ENCODE data around the gene MBD6. TPM values are rescaled to one million over a fixed set of nuclear protein-coding genes. Genes with fewer than 3 reads are reported as not detected.

The MBD6 gene
- total RNA-seq, 1 donor from 2014 or later, result 93.1 TPM

DNA sequence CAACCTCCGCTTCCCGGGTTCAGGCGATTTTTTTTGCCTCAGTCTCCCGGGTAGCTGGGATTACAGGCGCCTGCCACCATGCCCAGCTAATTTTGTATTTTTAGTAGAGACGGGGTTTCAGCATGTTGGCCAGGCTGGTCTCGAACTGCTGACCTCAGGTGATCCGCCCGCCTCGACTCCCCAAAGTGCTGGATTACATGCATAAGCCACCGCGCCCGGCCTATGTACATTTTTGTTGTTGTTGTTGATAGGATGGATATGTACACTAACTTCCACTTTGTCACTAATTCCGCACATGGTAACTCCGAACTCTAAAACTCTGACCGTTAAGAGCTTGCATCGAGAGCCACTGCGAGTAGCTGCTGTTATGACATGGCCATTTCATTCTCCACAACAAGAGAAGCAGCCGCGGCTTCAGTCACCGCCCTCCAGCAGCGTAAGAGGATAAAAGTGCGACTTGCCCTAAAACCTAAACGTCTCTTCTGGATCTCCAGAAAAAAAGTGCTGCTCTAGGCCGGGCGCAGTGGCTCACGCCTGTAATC lies 35.5 kb upstream of the MBD6 start:
- H3K4me3 ChIP-seq, result peak overlapping the region; percentile 94
- no peaks in the 10 kb centered on the region for H3K27me3 ChIP-seq (ENCODE audit: low read depth)
- no peaks in the 10 kb centered on the region for H3K9me3 ChIP-seq
- H3K4me1 ChIP-seq, result peaks cover 15% of the 10 kb centered on the region
- DNase-seq (no peak), ATAC-seq (no peak)
- TF ChIP-seq, protein P1, sequence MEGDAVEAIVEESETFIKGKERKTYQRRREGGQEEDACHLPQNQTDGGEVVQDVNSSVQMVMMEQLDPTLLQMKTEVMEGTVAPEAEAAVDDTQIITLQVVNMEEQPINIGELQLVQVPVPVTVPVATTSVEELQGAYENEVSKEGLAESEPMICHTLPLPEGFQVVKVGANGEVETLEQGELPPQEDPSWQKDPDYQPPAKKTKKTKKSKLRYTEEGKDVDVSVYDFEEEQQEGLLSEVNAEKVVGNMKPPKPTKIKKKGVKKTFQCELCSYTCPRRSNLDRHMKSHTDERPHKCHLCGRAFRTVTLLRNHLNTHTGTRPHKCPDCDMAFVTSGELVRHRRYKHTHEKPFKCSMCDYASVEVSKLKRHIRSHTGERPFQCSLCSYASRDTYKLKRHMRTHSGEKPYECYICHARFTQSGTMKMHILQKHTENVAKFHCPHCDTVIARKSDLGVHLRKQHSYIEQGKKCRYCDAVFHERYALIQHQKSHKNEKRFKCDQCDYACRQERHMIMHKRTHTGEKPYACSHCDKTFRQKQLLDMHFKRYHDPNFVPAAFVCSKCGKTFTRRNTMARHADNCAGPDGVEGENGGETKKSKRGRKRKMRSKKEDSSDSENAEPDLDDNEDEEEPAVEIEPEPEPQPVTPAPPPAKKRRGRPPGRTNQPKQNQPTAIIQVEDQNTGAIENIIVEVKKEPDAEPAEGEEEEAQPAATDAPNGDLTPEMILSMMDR (IDR thresholded peaks at IDR 0.05), result no peak
- H3K36me3 ChIP-seq, result peaks cover 31% of the 10 kb centered on the region
- intact Hi-C loops (cut with DNase I), result no loop called here
- peak overlapping the region; percentile 78 for H3K27ac ChIP-seq

DNA sequence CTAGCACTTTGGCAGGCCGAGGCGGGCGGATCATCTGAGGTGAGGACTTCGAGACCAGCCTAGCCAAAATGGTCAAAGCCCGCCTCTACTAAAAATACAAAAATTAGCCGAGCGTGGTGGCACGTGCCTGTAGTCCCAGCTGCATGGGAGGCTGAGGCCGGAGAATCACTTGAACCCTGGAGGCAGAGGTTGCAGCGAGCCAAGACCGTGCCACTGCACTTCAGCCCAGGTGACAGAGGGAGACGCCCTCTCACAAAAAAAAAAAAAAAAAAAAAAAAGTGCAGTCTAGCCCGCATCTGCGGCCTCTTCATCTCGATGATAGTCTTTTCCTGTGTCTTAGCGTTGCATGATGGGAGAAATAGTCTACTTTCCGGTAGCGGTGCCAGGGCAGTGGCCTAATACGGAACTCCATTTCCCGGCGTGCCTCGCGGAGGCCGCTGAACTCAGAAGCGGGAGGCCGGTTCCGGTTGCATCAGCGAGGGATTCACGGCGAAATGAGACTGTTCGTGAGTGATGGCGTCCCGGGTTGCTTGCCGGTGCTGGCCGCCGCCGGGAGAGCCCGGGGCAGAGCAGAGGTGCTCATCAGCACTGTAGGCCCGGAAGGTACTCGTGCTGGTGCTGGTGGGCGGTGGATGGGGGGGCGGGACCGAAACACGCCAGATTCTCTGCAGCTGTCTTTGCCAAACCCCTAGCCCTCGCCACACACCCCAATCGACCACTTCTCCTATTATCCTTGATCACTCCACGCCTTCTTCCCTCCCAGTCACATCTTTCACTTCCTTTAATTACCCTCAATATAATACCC lies 34.8 kb upstream of the MBD6 start, which contains the start of gene MARS1:
MARS1 (plus strand) TSS at position 472 of the 805 bp plus-strand sequence; CDS start at position 495, 23 bp downstream.
- intact Hi-C loops (cut with DNase I), result no loop called here
- peak within 1 kb of the TSS; percentile 94 for H3K4me3 ChIP-seq
- H3K27me3 ChIP-seq (ENCODE audit: low read depth), result no peaks in the 10 kb centered on the region
- peak within 1 kb of the TSS; percentile 78 for H3K27ac ChIP-seq
- peak; percentile 98 to 99 for ATAC-seq
- TF ChIP-seq, protein P1 (IDR thresholded peaks at IDR 0.05), result no peak
- no peaks in the 10 kb centered on the region for H3K9me3 ChIP-seq
- DNase-seq, result peak; percentile 97
- peaks cover 15% of the 10 kb centered on the region for H3K4me1 ChIP-seq
- H3K36me3 ChIP-seq, result peaks cover 38% of the 10 kb centered on the region

DNA sequence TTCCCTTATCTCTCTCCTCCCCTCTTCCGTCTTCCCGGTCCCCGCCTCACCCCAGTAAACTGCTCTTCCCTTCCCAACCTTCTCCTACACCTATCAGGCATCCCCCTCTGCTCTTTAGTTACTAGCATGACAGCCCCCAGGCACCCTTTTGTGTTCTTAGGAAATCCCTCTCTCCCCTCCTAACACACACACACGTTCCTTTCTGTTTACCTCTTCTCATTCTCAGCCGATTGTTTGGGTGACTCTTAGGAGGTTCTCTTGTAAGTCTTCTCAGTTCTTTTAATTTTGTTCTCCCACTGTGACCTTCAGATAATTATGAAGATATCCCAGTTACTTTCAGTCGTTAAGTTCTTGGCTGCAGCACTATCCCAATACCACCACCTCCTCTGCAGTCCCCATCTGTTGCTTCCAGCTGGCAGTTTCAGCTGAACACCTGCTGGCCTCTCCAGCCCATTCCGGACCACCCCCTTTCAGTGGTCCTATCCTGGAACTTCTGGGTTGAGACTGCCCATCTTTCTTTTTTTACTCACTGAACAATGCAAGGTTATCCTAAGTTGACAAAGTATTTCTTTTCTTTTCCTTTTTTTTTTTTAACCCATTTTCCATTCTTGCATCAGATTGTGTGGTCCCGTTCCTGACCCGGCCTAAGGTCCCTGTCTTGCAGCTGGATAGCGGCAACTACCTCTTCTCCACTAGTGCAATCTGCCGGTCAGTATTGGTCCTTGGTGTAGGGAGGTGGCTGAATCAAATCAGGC lies 34.0 kb upstream of the MBD6 start:
- DNase-seq (no peak), ATAC-seq (no peak)
- peak overlapping the region; percentile 78 for H3K27ac ChIP-seq
- intact Hi-C loops (cut with DNase I), result no loop called here
- peaks cover 15% of the 10 kb centered on the region for H3K4me1 ChIP-seq
- H3K36me3 ChIP-seq, result peaks cover 40% of the 10 kb centered on the region
- TF ChIP-seq, protein P1 (IDR thresholded peaks at IDR 0.05), result no peak
- H3K4me3 ChIP-seq, result peak overlapping the region; percentile 94
- no peaks in the 10 kb centered on the region for H3K9me3 ChIP-seq
- H3K27me3 ChIP-seq (ENCODE audit: low read depth), result no peaks in the 10 kb centered on the region

DNA sequence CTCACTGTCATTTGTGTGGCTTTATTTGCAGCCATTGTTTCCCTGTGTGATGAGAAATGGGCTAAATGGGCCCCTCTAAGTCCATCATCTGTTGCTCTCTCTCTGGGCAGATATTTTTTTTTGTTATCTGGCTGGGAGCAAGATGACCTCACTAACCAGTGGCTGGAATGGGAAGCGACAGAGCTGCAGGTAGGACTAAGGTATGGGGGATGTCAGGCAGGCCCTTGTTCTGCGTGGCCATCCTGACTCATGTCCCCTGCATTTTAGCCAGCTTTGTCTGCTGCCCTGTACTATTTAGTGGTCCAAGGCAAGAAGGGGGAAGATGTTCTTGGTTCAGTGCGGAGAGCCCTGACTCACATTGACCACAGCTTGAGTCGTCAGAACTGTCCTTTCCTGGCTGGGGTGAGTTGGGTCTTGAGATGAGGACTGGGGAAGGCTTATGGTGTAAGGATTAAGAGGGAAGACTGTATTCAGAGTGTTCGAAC lies 33.4 kb upstream of the MBD6 start:
- Histone ChIP-seq H3K9me3 (no peaks in the 10 kb centered on the region), H3K4me3 (peak overlapping the region; percentile 94), H3K36me3 (peaks cover 44% of the 10 kb centered on the region), H3K4me1 (peaks cover 15% of the 10 kb centered on the region), H3K27me3 (ENCODE audit: low read depth) (no peaks in the 10 kb centered on the region), H3K27ac (no peak overlapping the region)
- ATAC-seq (no peak), DNase-seq (no peak)
- TF ChIP-seq, protein P1 (IDR thresholded peaks at IDR 0.05), result no peak
- intact Hi-C loops (cut with DNase I), result no loop called here

DNA sequence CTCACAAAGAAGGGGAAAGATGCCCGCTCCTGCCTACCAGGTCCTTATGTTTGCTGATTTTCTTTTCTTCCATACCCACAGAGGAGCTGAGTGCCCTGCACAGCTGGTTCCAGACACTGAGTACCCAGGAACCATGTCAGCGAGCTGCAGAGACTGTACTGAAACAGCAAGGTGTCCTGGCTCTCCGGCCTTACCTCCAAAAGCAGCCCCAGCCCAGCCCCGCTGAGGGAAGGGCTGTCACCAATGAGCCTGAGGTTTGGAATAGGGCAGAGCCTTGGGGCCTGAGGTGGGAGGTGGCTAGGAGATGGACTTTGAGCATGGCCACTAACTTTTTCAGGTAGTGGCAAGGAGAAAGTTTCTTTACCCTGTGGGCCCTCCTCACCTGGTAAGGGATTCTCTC lies 32.5 kb upstream of the MBD6 start:
- no peaks in the 10 kb centered on the region for H3K9me3 ChIP-seq
- peaks cover 15% of the 10 kb centered on the region for H3K4me1 ChIP-seq
- DNase-seq (no peak), ATAC-seq (no peak)
- H3K36me3 ChIP-seq, result peaks cover 48% of the 10 kb centered on the region
- H3K27ac ChIP-seq, result no peak overlapping the region
- intact Hi-C loops (cut with DNase I), result no loop called here
- TF ChIP-seq, protein P1 (IDR thresholded peaks at IDR 0.05), result no peak
- H3K27me3 ChIP-seq (ENCODE audit: low read depth), result no peaks in the 10 kb centered on the region
- H3K4me3 ChIP-seq, result no peak overlapping the region

Measured in lower lobe of right lung (tissue), 2 donors.